Measurements from ENCODE around the gene CCDC154.
"Not testable (repeated sequence)": the region's sequence is repeated elsewhere in the genome, so short reads cannot be mapped to it uniquely, and the experiment has no call there.

CCDC154 gene, protein sequence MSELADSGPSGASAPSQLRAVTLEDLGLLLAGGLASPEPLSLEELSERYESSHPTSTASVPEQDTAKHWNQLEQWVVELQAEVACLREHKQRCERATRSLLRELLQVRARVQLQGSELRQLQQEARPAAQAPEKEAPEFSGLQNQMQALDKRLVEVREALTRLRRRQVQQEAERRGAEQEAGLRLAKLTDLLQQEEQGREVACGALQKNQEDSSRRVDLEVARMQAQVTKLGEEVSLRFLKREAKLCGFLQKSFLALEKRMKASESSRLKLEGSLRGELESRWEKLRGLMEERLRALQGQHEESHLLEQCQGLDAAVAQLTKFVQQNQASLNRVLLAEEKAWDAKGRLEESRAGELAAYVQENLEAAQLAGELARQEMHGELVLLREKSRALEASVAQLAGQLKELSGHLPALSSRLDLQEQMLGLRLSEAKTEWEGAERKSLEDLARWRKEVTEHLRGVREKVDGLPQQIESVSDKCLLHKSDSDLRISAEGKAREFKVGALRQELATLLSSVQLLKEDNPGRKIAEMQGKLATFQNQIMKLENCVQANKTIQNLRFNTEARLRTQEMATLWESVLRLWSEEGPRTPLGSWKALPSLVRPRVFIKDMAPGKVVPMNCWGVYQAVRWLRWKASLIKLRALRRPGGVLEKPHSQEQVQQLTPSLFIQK

GRCh38 chr16:1443980-1444729, at the start of gene CCDC154:
TSS of gene CCDC154 (minus strand) at chr16:1444556. CDS start at chr16:1444322, 234 bp downstream.
- no peak for DNase-seq

DNA sequence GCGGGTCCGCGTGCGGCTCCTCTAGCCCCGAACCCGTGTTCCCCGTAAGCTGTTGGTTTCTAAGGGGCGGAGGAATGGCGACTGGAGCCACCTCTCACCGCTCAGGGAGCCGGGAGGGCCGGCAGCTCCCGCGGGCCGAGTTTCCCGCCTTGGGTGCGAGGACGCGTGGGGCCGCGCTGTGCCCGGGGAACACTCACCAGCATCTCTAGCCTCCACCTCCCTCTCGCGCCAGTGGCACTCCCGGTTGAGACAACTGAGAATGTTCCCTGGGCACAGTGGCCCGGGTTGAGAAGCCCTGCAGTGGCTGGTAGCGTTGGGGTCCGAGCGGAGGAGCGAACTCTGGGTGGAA, 49.4 kb upstream of the CCDC154 start:
- DNase-seq: no peak

GRCh38 chr16:1492923-1493745, 48.8 kb upstream of the CCDC154 start, which contains the start of gene TELO2:
TSS of gene TELO2 (plus strand) at chr16:1493360. CDS start at chr16:1494282, 922 bp downstream.
- peak; percentile 83 for DNase-seq

- DNase-seq: no peak
These were observed 47.9 kb upstream of the CCDC154 start for GRCh38 chr16:1492082-1492922.

DNA sequence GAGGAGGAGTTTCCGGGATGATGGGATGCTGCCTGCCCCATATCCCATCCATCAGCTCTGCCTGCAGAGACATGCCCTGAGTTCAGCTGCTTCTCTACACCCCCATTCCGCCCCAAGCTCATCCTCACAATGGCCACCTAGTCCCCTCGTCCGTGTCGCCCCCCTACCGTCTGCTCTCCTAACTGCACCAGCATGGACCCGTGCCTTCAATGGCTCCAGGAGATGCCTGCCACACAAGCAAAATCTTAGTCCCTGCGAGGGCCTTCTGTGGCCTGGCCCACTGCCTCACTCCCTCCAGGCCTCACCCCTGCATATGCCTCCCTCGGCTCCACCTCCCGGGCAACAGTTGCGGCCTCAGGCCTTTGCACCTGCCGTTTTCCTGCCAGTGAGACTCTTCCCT, 47.0 kb upstream of the CCDC154 start:
- DNase-seq: no peak

GRCh38 chr16:1489077-1489476, 44.7 kb upstream of the CCDC154 start:
- DNase-seq: no peak

DNA sequence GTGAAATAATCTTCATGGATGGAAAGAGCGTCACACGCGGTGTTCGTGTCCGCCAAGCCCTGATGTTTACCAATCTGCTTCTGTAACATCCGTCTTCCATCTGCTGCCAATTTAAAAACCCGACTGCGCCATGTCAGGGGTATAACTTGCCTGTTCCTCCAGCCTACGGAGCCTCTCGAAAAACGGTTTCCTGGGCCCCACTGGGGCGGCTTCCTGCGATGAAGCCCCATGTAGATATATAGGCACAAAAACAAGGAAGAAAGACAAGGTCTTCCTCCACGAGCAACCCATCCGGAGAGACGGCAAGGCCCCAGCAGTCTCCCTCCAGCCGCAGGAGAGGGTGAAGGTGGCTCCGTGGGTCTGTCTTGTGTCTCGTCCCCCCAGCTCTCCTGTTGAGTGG, 44.3 kb upstream of the CCDC154 start, which contains the start of gene PTX4:
Gene PTX4 (minus strand): TSS at position 326 of the 400 bp plus-strand sequence. CDS start 35 bp downstream, at position 291.
- no peak for DNase-seq

- DNase-seq: no peak
These were observed 43.8 kb upstream of the CCDC154 start for GRCh38 chr16:1488054-1488601.

DNA sequence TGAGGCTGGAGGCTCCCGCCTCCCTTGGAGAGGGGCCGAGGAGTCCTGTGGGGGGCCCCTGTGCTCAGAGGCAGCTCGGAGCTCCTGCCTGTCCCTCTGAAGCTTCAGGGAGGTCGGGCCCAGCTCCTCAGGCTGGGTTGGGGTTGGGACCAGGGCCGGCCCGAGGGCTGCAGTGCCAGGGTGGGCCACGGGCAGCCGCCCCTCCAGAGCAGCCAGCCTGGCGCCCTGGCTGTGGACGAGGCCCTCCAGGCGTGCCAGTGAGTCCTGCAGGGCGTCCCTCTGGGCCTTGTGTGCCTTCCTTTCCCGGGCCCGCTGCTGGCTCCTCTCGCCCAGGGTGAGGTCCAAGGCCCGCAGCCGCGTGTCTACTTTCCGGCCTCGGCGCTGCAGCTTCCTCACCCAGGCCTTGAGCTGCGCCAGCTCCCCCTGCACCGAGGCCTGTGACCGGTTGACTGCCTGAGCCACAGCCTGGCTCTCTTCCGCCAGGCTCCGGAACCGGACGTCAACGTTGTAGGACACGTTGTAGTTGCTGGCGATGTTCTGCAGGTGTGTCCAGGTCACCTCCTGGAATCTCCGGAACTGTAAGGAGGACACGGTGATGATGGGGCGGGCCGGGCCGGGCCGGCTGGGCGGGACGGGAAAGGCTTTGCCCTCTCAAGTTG, 43.2 kb upstream of the CCDC154 start:
- no peak for DNase-seq

DNA sequence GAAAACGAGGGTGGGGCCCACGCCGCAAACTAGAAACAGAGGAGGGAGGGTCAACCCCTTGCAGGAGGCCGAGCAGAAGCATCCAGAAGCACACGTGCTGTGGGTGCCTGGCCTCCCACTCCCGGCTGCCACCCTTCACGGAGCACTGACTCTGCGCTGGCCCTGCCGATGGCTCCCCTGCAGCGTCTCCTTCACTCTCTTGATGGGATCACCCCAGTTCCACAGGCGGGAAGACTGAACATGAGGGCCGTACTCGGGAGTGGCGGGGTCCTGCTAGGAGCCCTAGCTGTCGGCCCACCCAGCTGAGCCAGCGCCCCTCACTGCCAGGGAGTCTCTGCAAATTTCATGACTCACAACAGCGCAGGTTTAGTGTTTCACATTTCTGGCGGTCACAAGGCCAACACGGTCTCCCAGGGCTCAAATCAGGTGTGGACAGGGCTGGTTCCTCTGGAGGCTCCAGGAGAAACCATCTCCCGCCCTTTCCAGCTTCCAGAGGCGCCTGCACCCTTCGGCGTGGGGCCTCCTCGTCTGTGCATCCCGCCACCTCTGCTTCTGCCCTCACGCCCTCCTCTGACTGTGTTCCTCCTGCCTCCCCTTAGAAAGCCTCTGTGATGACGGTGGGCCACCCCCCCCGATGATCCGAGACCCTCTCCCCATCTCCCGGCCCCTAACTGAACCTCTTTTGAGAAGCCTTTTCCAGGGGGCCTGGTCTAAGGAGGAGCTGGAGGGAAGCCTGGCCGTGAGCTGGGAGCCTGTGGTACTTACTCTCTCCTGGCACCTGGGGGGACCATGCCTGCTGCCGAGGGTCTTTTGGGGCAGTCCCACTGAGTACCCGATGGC, 42.4 kb upstream of the CCDC154 start:
- DNase-seq: no peak

DNA sequence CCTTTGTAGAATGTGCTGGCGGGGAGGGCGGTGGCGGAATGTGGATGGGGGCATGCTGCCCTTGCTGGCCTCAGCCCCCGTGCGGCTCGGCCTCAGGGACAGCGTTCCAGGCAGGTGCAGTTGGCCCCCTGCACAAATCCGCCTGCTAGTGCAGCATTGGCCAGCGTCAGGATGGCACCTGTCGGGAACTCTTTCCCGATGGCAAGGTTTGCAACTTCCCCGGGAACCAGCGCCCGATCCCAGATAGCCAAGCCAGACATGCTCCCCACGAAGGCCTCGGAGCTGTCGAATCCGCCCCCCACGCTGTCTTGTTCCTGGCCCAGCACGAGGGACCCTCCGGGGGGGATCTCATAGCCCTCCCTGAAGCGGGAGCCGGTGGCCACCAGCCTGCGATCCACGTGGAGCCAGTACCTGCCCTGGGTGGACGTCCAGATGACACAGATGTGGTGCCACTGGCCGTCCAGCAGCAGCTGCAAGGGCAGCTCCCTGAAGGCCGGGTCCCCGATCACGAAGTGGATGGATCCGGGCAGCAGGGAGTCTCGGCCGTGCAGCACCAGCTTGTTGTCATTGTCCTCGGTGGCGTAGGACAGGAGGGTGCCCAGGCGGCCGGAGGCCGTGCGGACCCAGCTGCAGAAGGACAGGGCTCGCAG, 41.6 kb upstream of the CCDC154 start:
- DNase-seq: no peak

- no peak for DNase-seq
These were observed 37.8 kb upstream of the CCDC154 start for GRCh38 chr16:1481906-1482835.

DNA sequence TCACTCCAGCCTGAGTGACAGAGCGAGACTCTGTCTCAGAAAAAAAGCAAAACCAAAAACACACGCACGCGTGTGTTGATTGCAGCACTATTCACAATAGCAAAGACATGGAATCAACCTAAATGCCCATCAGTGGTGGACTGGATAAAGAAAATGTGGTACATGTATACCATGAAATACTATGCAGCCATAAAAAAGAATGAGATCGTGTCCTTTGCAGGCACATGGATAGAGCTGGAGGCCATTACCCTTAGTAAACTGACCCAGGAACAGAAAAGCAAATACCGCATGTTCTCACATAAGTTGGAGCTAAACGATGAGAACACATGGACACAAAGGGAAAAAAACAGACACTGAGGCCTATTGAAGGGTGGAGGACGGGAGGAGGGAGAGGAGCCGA, 34.6 kb upstream of the CCDC154 start:
- not testable (repeated sequence) for DNase-seq

- no peak for DNase-seq
These were observed 32.7 kb upstream of the CCDC154 start for GRCh38 chr16:1477033-1477432.

DNA sequence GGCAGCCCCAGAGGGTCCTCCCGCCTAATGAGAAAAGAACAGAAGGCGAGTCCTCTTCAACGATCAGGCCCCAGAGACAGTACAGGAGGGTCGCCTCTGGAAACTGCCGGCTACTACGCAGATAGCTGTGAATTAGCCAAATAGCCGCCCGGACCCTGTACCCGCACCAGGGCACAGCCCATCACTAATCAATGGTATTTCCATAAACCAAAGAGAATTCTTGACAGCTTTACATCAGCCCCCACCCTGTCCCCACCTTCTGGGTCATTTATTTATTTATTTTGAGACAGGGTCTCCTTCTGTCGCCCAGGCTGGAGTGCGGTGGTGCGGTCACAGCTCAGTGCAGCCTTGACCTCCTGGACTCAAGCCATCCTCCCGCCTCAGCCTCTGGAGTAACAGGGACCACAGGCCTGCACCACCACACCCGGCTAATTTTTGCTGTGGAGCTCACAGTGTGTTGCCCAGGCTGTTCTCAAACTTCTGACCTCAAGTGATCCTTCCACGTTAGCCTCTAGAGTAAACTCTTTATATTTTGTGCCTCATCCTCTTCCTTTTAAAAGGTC, 31.3 kb upstream of the CCDC154 start:
- DNase-seq: no peak

DNA sequence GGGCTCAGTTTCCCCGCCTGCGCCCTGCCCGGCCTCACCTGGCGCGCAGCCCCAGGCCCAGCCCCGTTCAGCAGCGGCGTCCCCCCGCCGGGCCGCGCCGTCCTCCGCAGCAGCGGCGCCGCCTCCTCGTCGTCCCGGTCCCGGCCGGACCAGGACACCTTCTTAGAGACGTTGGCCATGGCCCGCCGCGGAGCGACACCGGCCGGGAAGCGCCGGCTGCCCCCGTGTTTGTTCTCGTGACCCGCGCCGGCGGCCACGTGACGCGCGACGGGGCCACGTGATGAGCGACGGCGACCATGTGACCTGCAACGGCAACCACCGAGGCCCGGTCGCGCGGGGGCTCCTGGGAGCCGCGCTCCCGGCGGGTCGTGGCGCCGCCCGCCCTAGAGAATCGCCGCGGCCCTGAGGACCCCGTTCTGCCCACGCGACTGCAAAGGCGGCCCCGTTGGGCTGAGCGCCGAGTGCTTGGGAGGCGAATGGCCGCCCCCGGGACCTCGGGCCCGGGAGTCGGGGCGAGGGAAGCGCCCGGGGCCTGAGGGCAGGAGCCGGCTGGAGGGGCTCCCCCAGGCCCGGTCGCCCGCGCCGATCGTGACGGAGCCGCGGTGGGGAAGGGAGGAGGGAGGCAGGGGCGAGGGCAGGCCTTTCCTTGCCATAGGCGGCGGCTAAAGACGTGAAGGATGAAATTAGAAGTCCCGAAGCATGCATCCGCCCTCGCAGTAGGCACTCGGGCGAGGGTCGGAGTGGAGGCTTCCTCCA, 30.6 kb upstream of the CCDC154 start, which contains the start of gene CLCN7:
Gene CLCN7 (minus strand): TSS at position 233 of the 756 bp plus-strand sequence. CDS start 54 bp downstream, at position 179.
- DNase-seq: peak; percentile 85
